Lung (tissue), 12 donors: ENCODE data around the gene NFX1. TPM values are rescaled to one million over a fixed set of nuclear protein-coding genes. Genes with fewer than 3 reads are reported as not detected.
"Not testable (repeated sequence)": the region's sequence is repeated elsewhere in the genome, so short reads cannot be mapped to it uniquely, and the experiment has no call there.

Source experiments
- ATAC-seq: fragments of 200-7000 bp; cut with Tn5 transposase; one replicate; pipeline ENCODE4 v1.9.1; 2020; ENCODE audit warnings: moderate number of reproducible peaks; ENCODE audit not compliant: insufficient read depth, low FRiP score
- DNase-seq, 3 donors: peaks; one replicate each; pipeline ENCODE4 v3.0.0-alpha.2; 2013 to 2017
- H3K27ac ChIP-seq, 2 donors: one replicate each; pipeline ENCODE4 v1.5.1; 2013; ENCODE audit warnings: mild to moderate bottlenecking in 2 of 2, moderate library complexity in 2 of 2, control low read depth in 1 of 2, inconsistent platforms in 1 of 2, low read depth in 1 of 2, low read length in 1 of 2
- H3K27me3 ChIP-seq, 3 donors: one replicate each; pipeline ENCODE4 v1.5.1; 2013; ENCODE audit warnings: low read length in 2 of 3; ENCODE audit not compliant: control insufficient read depth in 3 of 3, insufficient read depth in 3 of 3
- H3K36me3 ChIP-seq, 4 donors: one replicate each; pipeline ENCODE4 v1.5.1; 2013; ENCODE audit warnings: low read length in 4 of 4, mild to moderate bottlenecking in 1 of 4, moderate library complexity in 1 of 4; ENCODE audit not compliant: control insufficient read depth in 4 of 4, insufficient read depth in 4 of 4
- H3K4me1 ChIP-seq, 5 donors: one replicate each; pipeline ENCODE4 v1.5.1; 2013; ENCODE audit warnings: low read length in 5 of 5, mild to moderate bottlenecking in 2 of 5, moderate library complexity in 1 of 5; ENCODE audit not compliant: control insufficient read depth in 5 of 5, insufficient read depth in 5 of 5
- H3K4me3 ChIP-seq: one replicate; pipeline ENCODE4 v1.5.1; 2013; ENCODE audit warnings: mild to moderate bottlenecking, control low read depth, moderate library complexity
- H3K9ac ChIP-seq, 2 donors: one replicate each; pipeline ENCODE4 v1.5.1; 2013; ENCODE audit warnings: low read length in 2 of 2, control low read depth in 1 of 2; ENCODE audit not compliant: insufficient read depth in 1 of 2
- H3K9me3 ChIP-seq, 4 donors: one replicate each; pipeline ENCODE4 v1.5.1; 2013; ENCODE audit warnings: low read length in 3 of 4, mild to moderate bottlenecking in 1 of 4, moderate library complexity in 1 of 4; ENCODE audit not compliant: control insufficient read depth in 4 of 4, insufficient read depth in 3 of 4
- CTCF ChIP-seq: IDR thresholded peaks from 2 replicates; pipeline ENCODE4 v1.5.1; 2012; ENCODE audit warnings: mild to moderate bottlenecking; ENCODE audit errors: control extremely low read depth, extremely low read depth
- WGBS, 2 donors: extraction: QIAGEN DNeasy Blood & Tissue Kit; methylation state at CpG; one replicate each; pipeline ENCODE4 v1.1.7; 2013; 5-methylcytosine and 5-hydroxymethylcytosine counted together
- polyA plus RNA-seq, 2 donors: library from polyadenylated mRNA; stranded (reverse); fragments of 200-250 nt; gene quantifications; one replicate each; pipeline ENCODE4 v1.2.1, GENCODE V29; 2013
- total RNA-seq, 2 donors: library from RNA; depleted of rRNA in 1 of 2; stranded (reverse); fragments of >200 nt in 1 of 2; gene quantifications; one replicate each; pipeline ENCODE4 v1.2.1, GENCODE V29; 2014 to 2021
- donor health status: control.
- donor health status: control.
- donor health status: Bipolar disorder and iron deficiency.
- donor health status: healthy.
- donor health status: DM: yes; HTN: yes; CAD: no.

NFX1 gene
- total and polyA plus RNA-seq, 4 donors = 13.1 to 43.4 (median 26.3) TPM

DNA sequence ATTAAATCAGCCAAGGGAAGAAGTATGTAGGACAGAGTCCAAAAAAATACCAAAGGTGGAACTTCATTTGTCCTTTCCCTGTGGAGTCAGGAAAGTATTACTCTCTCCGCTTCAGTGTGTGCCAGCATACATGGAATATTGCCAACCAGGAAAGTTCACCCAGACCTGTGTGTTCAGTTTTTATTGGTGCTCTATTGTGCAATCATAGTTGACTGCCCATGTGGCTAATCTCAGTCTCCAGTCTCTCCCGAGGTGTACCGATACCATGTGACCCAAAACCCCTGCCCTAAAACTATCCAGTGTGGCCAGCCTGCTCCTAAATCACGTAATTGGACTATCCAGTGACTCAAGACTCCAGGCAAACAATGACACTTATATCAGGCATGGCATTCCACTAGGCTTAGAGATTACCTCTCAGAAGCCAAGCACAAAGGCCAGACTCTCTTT lies 38.8 kb downstream of the NFX1 start:
- Histone ChIP-seq H3K9ac (no peak overlapping the region), H3K36me3 (peaks cover 21 to 32% (median 25%) of the 10 kb centered on the region in 4 donors), H3K9me3 (no peaks in the 10 kb centered on the region), H3K27me3 (no peaks in the 10 kb centered on the region), H3K4me1 (peaks cover 0 to 11% (median 0%) of the 10 kb centered on the region in 5 donors), H3K27ac (peak overlapping the region in 1 of 2 donors; percentile 90), H3K4me3 (no peak overlapping the region)
- TF ChIP-seq CTCF = no peak
- WGBS, 2 donors = 65 to 79% methylated on average over 4 of the region's 4 CpGs
- DNase-seq (peak in 1 of 3 donors; percentile 5), ATAC-seq (peak; percentile 82)

GRCh38 chr9:33329979-33330378 lies 39.7 kb downstream of the NFX1 start:
- ATAC-seq = no peak
- Histone ChIP-seq H3K27me3 (no peaks in the 10 kb centered on the region), H3K9me3 (no peaks in the 10 kb centered on the region), H3K9ac (no peak overlapping the region), H3K27ac (peak overlapping the region in 1 of 2 donors; percentile 90), H3K36me3 (peaks cover 24 to 39% (median 26%) of the 10 kb centered on the region in 4 donors), H3K4me3 (no peak overlapping the region), H3K4me1 (peaks cover 0 to 11% (median 0%) of the 10 kb centered on the region in 5 donors)
- TF ChIP-seq CTCF = no peak
- no peak for DNase-seq
- WGBS, 2 donors = 89 to 93% methylated on average over 5 of the region's 5 CpGs

- Histone ChIP-seq H3K9me3 (no peaks in the 10 kb centered on the region), H3K4me1 (peaks cover 0 to 11% (median 0%) of the 10 kb centered on the region in 5 donors), H3K4me3 (no peak overlapping the region), H3K36me3 (peaks cover 24 to 40% (median 27%) of the 10 kb centered on the region in 4 donors), H3K27me3 (no peaks in the 10 kb centered on the region), H3K27ac (no peak overlapping the region), H3K9ac (no peak overlapping the region)
- DNase-seq (peak in 1 of 3 donors; percentile 14), ATAC-seq (no peak)
- TF ChIP-seq CTCF = no peak
- WGBS, 2 donors = 75 to 78% methylated on average over 3 of the region's 3 CpGs
These were observed 41.1 kb downstream of the NFX1 start for GRCh38 chr9:33331377-33331891.

GRCh38 chr9:33332011-33332410 lies 41.7 kb downstream of the NFX1 start:
- no peak overlapping the region for H3K27ac ChIP-seq
- H3K4me3 ChIP-seq = no peak overlapping the region
- H3K27me3 ChIP-seq = no peaks in the 10 kb centered on the region
- peaks cover 24 to 42% (median 27%) of the 10 kb centered on the region in 4 donors for H3K36me3 ChIP-seq
- ATAC-seq (no peak), DNase-seq (no peak)
- H3K4me1 ChIP-seq = peaks cover 0 to 11% (median 0%) of the 10 kb centered on the region in 5 donors
- no peak for TF ChIP-seq CTCF
- no peaks in the 10 kb centered on the region for H3K9me3 ChIP-seq
- H3K9ac ChIP-seq = no peak overlapping the region
- 63 to 92% methylated on average over 2 of the region's 2 CpGs for WGBS, 2 donors

DNA sequence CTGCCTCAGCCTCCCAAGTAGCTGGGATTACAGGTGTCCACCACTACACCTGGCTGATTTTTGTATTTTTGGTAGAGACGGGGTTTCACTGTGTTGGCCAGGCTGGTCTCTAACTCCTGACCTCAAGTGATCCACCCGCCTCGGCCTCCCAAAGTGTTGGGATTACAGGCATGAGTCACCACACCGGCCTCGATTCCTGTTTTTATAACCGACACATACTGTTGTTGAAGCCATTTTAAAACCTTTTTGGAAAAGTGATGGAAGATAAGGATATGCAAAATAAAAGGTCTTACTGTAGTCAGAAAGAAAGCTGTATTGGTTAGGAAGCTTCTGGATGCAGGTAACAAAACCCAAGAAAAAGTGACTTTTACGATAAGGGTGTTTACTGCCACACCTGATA lies 42.6 kb downstream of the NFX1 start:
- Histone ChIP-seq H3K4me1 (peaks cover 0 to 11% (median 0%) of the 10 kb centered on the region in 5 donors), H3K36me3 (peaks cover 30 to 41% (median 31%) of the 10 kb centered on the region in 4 donors)
- H3K4me3 ChIP-seq, H3K27me3 ChIP-seq, H3K9ac ChIP-seq, H3K9me3 ChIP-seq, H3K27ac ChIP-seq, DNase-seq, ATAC-seq: not testable (repeated sequence)
- WGBS, 2 donors = 95 to 98% methylated on average over 7 of the region's 7 CpGs
